Liver (tissue), 9 donors: ENCODE data around the gene AGER. TPM values are rescaled to one million over a fixed set of nuclear protein-coding genes. Genes with fewer than 3 reads are reported as not detected.
"Not testable (repeated sequence)": the region's sequence is repeated elsewhere in the genome, so short reads cannot be mapped to it uniquely, and the experiment has no call there.

Source experiments
- DNase-seq: peaks from one replicate; pipeline ENCODE4 v3.0.0-alpha.2; 2017; ENCODE audit warnings: low spot score
- H3K27ac ChIP-seq, 2 donors: one replicate each; pipeline ENCODE4 v1.7.0; 2013; ENCODE audit warnings: inconsistent platforms in 2 of 2, low read length in 2 of 2, control low read depth in 1 of 2, low read depth in 1 of 2, mild to moderate bottlenecking in 1 of 2
- H3K27me3 ChIP-seq, 4 donors: one replicate each; pipeline versions ENCODE4 v1.6.1 to v1.7.0; 2013; ENCODE audit warnings: low read length in 3 of 4, inconsistent platforms in 1 of 4, mild to moderate bottlenecking in 1 of 4, moderate library complexity in 1 of 4; ENCODE audit not compliant: control insufficient read depth in 4 of 4, insufficient read depth in 4 of 4
- H3K36me3 ChIP-seq, 4 donors: one replicate each; pipeline versions ENCODE4 v1.6.1 to v1.7.0; 2013; ENCODE audit warnings: low read length in 3 of 4, mild to moderate bottlenecking in 3 of 4, low read depth in 1 of 4, moderate library complexity in 1 of 4; ENCODE audit not compliant: control insufficient read depth in 4 of 4, insufficient read depth in 3 of 4
- H3K4me1 ChIP-seq, 4 donors: one replicate each; pipeline versions ENCODE4 v1.6.1 to v1.7.0; 2013; ENCODE audit warnings: low read length in 3 of 4, mild to moderate bottlenecking in 3 of 4, moderate library complexity in 1 of 4; ENCODE audit not compliant: control insufficient read depth in 4 of 4, insufficient read depth in 4 of 4
- H3K4me3 ChIP-seq, 3 donors: one replicate each; pipeline versions ENCODE4 v1.6.1 to v1.7.0; 2013; ENCODE audit warnings: low read length in 3 of 3, control low read depth in 1 of 3, low read depth in 1 of 3, mild to moderate bottlenecking in 1 of 3
- H3K9ac ChIP-seq, 2 donors: one replicate each; pipeline ENCODE4 v1.7.0; 2013; ENCODE audit warnings: low read length in 2 of 2, mild to moderate bottlenecking in 2 of 2, moderate library complexity in 2 of 2, control low read depth in 1 of 2, low read depth in 1 of 2
- H3K9me3 ChIP-seq, 4 donors: one replicate each; pipeline versions ENCODE4 v1.6.1 to v1.7.0; 2013; ENCODE audit warnings: low read length in 3 of 4; ENCODE audit not compliant: control insufficient read depth in 4 of 4
- EGR1 ChIP-seq, 2 donors: IDR thresholded peaks; 2 replicates each; pipeline ENCODE4 v1.6.1; 2016 to 2018; ENCODE audit warnings: antibody characterized with exemption in 2 of 2, low read depth in 2 of 2
- GABPA ChIP-seq, 2 donors: IDR thresholded peaks in 1 of 2; conservative IDR thresholded peaks in 1 of 2; 2 replicates each; pipeline ENCODE4 v1.6.1; 2016; ENCODE audit warnings: antibody characterized with exemption in 2 of 2, mild to moderate bottlenecking in 1 of 2, moderate library complexity in 1 of 2
- JUND ChIP-seq, 2 donors: IDR thresholded peaks; 2 replicates each; pipeline ENCODE4 v1.6.1; 2016; ENCODE audit warnings: antibody characterized with exemption in 2 of 2
- NR2F2 ChIP-seq: IDR thresholded peaks from 2 replicates; pipeline ENCODE4 v1.6.1; 2016; ENCODE audit warnings: antibody characterized with exemption
- REST ChIP-seq: IDR thresholded peaks from 2 replicates; pipeline ENCODE4 v1.6.1; 2016; ENCODE audit warnings: antibody characterized with exemption, mild to moderate bottlenecking
- SP1 ChIP-seq: IDR thresholded peaks from 2 replicates; pipeline ENCODE4 v1.6.1; 2018; ENCODE audit warnings: antibody characterized with exemption, mild to moderate bottlenecking
- TAF1 ChIP-seq: conservative IDR thresholded peaks from 2 replicates; pipeline ENCODE4 v1.6.1; 2016; ENCODE audit warnings: antibody characterized with exemption, mild to moderate bottlenecking
- YY1 ChIP-seq: IDR thresholded peaks from 2 replicates; pipeline ENCODE4 v1.6.1; 2016; ENCODE audit warnings: antibody characterized with exemption, mild to moderate bottlenecking
- WGBS: extraction: QIAGEN DNeasy Blood & Tissue Kit; methylation state at CpG from one replicate; pipeline ENCODE4 v1.1.7; 2013; 5-methylcytosine and 5-hydroxymethylcytosine counted together
- polyA plus RNA-seq, 2 donors: library from polyadenylated mRNA; stranded (reverse) in 1 of 2; unstranded in 1 of 2; fragments of 200-250 nt in 1 of 2; fragments of >200 nt in 1 of 2; fragmentation: Nextera tagmentation in 1 of 2; extraction: Ambion mirVana in 1 of 2; gene quantifications; one replicate each; pipeline versions ENCODE4 v1.2.1 to v1.2.3, GENCODE V29; 2013 to 2015
- total RNA-seq, 2 donors: library from RNA; depleted of rRNA; stranded (reverse); fragments of >200 nt; gene quantifications; one replicate each; pipeline ENCODE4 v1.2.3, GENCODE V29; 2014
- TF ChIP-seq, protein P1 (sequence below): fragments of 150-350 bp; IDR thresholded peaks from 2 replicates; pipeline ENCODE4 v1.5.1; 2017; ENCODE audit warnings: improper control_type of control experiment, low read depth, low read length; ENCODE audit not compliant: missing input control
- TF ChIP-seq, protein P2 (sequence below): IDR thresholded peaks from 2 replicates; pipeline ENCODE4 v1.6.1; 2016; ENCODE audit warnings: antibody characterized with exemption
- donor health status: healthy.
- donor health status: healthy.
- donor health status: healthy.
- donor health status: healthy.
- donor health status: healthy.

AGER gene
- total and polyA plus RNA-seq, 4 donors = 0.47 to 0.92 (median 0.83) TPM

- DNase-seq = no peak
- H3K9me3 ChIP-seq = no peaks in the 10 kb centered on the region
- peaks cover 3 to 34% (median 17%) of the 10 kb centered on the region in 4 donors for H3K4me1 ChIP-seq
- no peak for TF ChIP-seq EGR1 (IDR thresholded peaks at IDR 0.05; ENCODE audit: low read depth in 2 of 2)
- TF ChIP-seq SP1 = no peak
- TF ChIP-seq TAF1 = no peak
- TF ChIP-seq GABPA (IDR thresholded peaks at IDR 0.05 in 1 of 2, conservative IDR thresholded peaks at IDR 0.05 in 1 of 2) = no peak
- TF ChIP-seq, protein P1, sequence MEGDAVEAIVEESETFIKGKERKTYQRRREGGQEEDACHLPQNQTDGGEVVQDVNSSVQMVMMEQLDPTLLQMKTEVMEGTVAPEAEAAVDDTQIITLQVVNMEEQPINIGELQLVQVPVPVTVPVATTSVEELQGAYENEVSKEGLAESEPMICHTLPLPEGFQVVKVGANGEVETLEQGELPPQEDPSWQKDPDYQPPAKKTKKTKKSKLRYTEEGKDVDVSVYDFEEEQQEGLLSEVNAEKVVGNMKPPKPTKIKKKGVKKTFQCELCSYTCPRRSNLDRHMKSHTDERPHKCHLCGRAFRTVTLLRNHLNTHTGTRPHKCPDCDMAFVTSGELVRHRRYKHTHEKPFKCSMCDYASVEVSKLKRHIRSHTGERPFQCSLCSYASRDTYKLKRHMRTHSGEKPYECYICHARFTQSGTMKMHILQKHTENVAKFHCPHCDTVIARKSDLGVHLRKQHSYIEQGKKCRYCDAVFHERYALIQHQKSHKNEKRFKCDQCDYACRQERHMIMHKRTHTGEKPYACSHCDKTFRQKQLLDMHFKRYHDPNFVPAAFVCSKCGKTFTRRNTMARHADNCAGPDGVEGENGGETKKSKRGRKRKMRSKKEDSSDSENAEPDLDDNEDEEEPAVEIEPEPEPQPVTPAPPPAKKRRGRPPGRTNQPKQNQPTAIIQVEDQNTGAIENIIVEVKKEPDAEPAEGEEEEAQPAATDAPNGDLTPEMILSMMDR = no peak
- TF ChIP-seq, protein P2, sequence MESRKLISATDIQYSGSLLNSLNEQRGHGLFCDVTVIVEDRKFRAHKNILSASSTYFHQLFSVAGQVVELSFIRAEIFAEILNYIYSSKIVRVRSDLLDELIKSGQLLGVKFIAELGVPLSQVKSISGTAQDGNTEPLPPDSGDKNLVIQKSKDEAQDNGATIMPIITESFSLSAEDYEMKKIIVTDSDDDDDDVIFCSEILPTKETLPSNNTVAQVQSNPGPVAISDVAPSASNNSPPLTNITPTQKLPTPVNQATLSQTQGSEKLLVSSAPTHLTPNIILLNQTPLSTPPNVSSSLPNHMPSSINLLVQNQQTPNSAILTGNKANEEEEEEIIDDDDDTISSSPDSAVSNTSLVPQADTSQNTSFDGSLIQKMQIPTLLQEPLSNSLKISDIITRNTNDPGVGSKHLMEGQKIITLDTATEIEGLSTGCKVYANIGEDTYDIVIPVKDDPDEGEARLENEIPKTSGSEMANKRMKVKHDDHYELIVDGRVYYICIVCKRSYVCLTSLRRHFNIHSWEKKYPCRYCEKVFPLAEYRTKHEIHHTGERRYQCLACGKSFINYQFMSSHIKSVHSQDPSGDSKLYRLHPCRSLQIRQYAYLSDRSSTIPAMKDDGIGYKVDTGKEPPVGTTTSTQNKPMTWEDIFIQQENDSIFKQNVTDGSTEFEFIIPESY = no peak
- TF ChIP-seq YY1 = no peak
- no peak for TF ChIP-seq REST
- TF ChIP-seq NR2F2 = no peak
- no peak overlapping the region for H3K9ac ChIP-seq
- WGBS = 94% methylated on average over 4 of the region's 4 CpGs
- no peaks in the 10 kb centered on the region for H3K36me3 ChIP-seq
- H3K4me3 ChIP-seq = no peak overlapping the region
- no peaks in the 10 kb centered on the region for H3K27me3 ChIP-seq
- peak overlapping the region; percentile 82 to 99 for H3K27ac ChIP-seq
These were observed 10.3 kb upstream of the AGER start for GRCh38 chr6:32194388-32194787.

GRCh38 chr6:32193096-32193495 is 9.0 kb upstream of the AGER start:
- H3K36me3 ChIP-seq, H3K4me3 ChIP-seq, H3K9ac ChIP-seq, DNase-seq, H3K27me3 ChIP-seq, H3K9me3 ChIP-seq: not testable (repeated sequence)
- WGBS = 80% methylated on average over 13 of the region's 13 CpGs
- H3K4me1 ChIP-seq = peaks cover 8 to 42% (median 26%) of the 10 kb centered on the region in 4 donors
- peak overlapping the region; percentile 75 to 97 for H3K27ac ChIP-seq

GRCh38 chr6:32192608-32193039 is 8.6 kb upstream of the AGER start, which contains the start of gene GPSM3:
TSS of gene GPSM3 (minus strand) at chr6:32192643. CDS start at chr6:32192513, 130 bp downstream.
- peak; percentile 33 to 36 for TF ChIP-seq GABPA (IDR thresholded peaks at IDR 0.05 in 1 of 2, conservative IDR thresholded peaks at IDR 0.05 in 1 of 2)
- TF ChIP-seq JUND (IDR thresholded peaks at IDR 0.05) = no peak
- peak within 1 kb of the TSS; percentile 75 to 97 for H3K27ac ChIP-seq
- peak within 1 kb of the TSS in 2 of 3 donors; percentile 37 to 40 for H3K4me3 ChIP-seq
- 48% methylated on average over 5 of the region's 5 CpGs for WGBS
- no peaks in the 10 kb centered on the region for H3K9me3 ChIP-seq
- peaks cover 0 to 2% (median 1%) of the 10 kb centered on the region in 4 donors for H3K36me3 ChIP-seq
- H3K4me1 ChIP-seq = peaks cover 8 to 45% (median 29%) of the 10 kb centered on the region in 4 donors
- DNase-seq = no peak
- no peaks in the 10 kb centered on the region for H3K27me3 ChIP-seq
- H3K9ac ChIP-seq = peak within 1 kb of the TSS; percentile 54 to 73
